Thyroid gland (tissue), 4 donors: ENCODE results near the gene PSME4. TPM values are rescaled to one million over a fixed set of nuclear protein-coding genes. Genes with fewer than 3 reads are reported as not detected.
"Not testable (repeated sequence)": the region's sequence is repeated elsewhere in the genome, so short reads cannot be mapped to it uniquely, and the experiment has no call there.

Source experiments
- DNase-seq, 2 donors: peaks; one replicate each; pipeline ENCODE4 v3.0.0-alpha.2; 2019
- H3K27ac ChIP-seq, 3 donors: fragments of 200-600 bp; sonication (generic); 1 replicate in 2 of 3; 2 replicates in 1 of 3; pipeline ENCODE4 v1.5.1; 2016 to 2019; ENCODE audit warnings: mild to moderate bottlenecking in 1 of 3, moderate library complexity in 1 of 3
- H3K27me3 ChIP-seq: fragments of 200-600 bp; sonication (generic); one replicate; pipeline ENCODE4 v1.5.1; 2019
- H3K36me3 ChIP-seq, 2 donors: fragments of 200-600 bp; sonication (generic); one replicate each; pipeline ENCODE4 v1.5.1; 2016 to 2019
- H3K4me1 ChIP-seq, 2 donors: fragments of 200-600 bp; sonication (generic); one replicate each; pipeline ENCODE4 v1.5.1; 2017 to 2019
- H3K4me3 ChIP-seq, 3 donors: fragments of 200-600 bp; sonication (generic); replicated peaks in 1 of 3; 1 replicate in 2 of 3; 2 replicates in 1 of 3; pipeline ENCODE4 v1.5.1; 2016; ENCODE audit warnings: mild to moderate bottlenecking in 1 of 3
- H3K9me3 ChIP-seq: fragments of 200-600 bp; sonication (generic); one replicate; pipeline ENCODE4 v1.5.1; 2017
- POLR2A ChIP-seq, 2 donors: fragments of 450-650 bp; IDR thresholded peaks; one replicate each; pipeline ENCODE4 v1.6.1; 2017; ENCODE audit warnings: antibody characterized with exemption in 2 of 2, mild to moderate bottlenecking in 2 of 2, moderate library complexity in 1 of 2
- WGBS, 2 donors: methylation state at CpG; one replicate each; pipeline ENCODE4 v1.1.5; 2017; 5-methylcytosine and 5-hydroxymethylcytosine counted together
- intact Hi-C: fragments of 100-400 bp; cut with DNase I; formaldehyde crosslinking; loops from one replicate; pipeline ENCODE4 v1.15.1; 2023
- total RNA-seq, 4 donors: library from RNA; depleted of rRNA; stranded (reverse); fragments of >200 nt; gene quantifications; one replicate each; pipeline ENCODE4 v1.2.3, GENCODE V29; 2016
- TF ChIP-seq, protein P1 (sequence below), 6 experiments: fragments of 200-600 bp in 3 of 6; fragments of 450-650 bp in 3 of 6; sonication (generic) in 3 of 6; IDR thresholded peaks; one replicate each; pipeline ENCODE4 v1.5.1; 2016 to 2019; ENCODE audit warnings: antibody characterized with exemption in 6 of 6, mild to moderate bottlenecking in 2 of 6, inconsistent platforms in 1 of 6, moderate library complexity in 1 of 6

The PSME4 gene
- total RNA-seq, 4 donors from 2014 or later, result 64.3 to 131 (median 84.4) TPM

DNA sequence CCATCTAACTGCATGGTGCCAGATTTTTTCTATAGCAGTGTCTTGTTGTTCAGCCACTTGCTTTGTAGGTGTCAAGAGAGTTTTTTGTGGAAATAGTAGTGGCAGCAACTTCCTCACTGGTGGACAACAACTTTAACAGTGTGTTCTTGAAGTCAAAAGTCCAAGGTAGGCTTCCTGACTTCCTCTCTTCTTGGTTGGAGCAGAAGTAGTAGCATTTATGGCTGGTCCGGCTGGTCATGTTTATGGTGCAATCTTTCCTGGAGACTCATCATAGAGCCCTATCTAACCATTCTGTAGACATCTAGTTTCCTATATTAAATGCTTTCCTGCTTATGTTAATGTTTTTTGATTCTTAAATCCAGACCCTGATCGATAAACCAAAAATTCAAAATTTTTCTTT, 122.7 kb downstream of the PSME4 start:
- Histone ChIP-seq H3K36me3 (no peaks in the 10 kb centered on the region), H3K27ac (no peak overlapping the region), H3K27me3 (no peaks in the 10 kb centered on the region), H3K9me3 (no peaks in the 10 kb centered on the region), H3K4me3 (no peak overlapping the region), H3K4me1 (no peaks in the 10 kb centered on the region)
- DNase-seq, result no peak
- whole genome bisulfite sequencing, 2 donors, result 95 to 99% methylated on average over 2 of the region's 2 CpGs
- TF ChIP-seq POLR2A (IDR thresholded peaks at IDR 0.05), result no peak
- TF ChIP-seq, protein P1, sequence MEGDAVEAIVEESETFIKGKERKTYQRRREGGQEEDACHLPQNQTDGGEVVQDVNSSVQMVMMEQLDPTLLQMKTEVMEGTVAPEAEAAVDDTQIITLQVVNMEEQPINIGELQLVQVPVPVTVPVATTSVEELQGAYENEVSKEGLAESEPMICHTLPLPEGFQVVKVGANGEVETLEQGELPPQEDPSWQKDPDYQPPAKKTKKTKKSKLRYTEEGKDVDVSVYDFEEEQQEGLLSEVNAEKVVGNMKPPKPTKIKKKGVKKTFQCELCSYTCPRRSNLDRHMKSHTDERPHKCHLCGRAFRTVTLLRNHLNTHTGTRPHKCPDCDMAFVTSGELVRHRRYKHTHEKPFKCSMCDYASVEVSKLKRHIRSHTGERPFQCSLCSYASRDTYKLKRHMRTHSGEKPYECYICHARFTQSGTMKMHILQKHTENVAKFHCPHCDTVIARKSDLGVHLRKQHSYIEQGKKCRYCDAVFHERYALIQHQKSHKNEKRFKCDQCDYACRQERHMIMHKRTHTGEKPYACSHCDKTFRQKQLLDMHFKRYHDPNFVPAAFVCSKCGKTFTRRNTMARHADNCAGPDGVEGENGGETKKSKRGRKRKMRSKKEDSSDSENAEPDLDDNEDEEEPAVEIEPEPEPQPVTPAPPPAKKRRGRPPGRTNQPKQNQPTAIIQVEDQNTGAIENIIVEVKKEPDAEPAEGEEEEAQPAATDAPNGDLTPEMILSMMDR (IDR thresholded peaks at IDR 0.05), result no peak
- intact Hi-C loops, result no loop called here

DNA sequence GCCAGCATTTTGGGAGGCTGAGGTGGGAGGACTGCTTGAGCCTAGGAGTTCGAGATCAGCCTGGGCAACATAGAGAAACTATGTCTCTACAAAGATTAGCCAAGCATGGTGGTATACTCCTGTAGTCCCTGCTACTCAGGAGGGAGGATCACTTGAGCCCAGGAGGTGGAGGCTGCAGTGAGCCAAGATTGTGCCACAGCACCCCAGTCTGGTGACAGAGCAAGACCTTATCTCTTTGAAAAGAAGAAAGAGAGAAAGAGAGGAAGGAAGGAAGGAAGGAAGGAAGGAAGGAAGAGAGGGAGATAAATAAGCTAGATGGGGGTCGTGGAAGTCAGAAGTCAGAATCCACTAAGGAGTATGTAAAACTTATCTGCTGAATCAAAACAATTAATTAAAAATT, 127.2 kb downstream of the PSME4 start:
- no peaks in the 10 kb centered on the region for H3K27me3 ChIP-seq
- no peak overlapping the region for H3K27ac ChIP-seq
- no peaks in the 10 kb centered on the region for H3K36me3 ChIP-seq
- TF ChIP-seq, protein P1 (IDR thresholded peaks at IDR 0.05), result no peak
- TF ChIP-seq POLR2A (IDR thresholded peaks at IDR 0.05), result no peak
- DNase-seq, result no peak
- intact Hi-C loops, result no loop called here
- no peaks in the 10 kb centered on the region for H3K4me1 ChIP-seq
- no peaks in the 10 kb centered on the region for H3K9me3 ChIP-seq
- no peak overlapping the region for H3K4me3 ChIP-seq
- 61 to 78% methylated on average over 2 of the region's 2 CpGs for WGBS, 2 donors

GRCh38 chr2:53842891-53843290, 127.9 kb downstream of the PSME4 start:
- Histone ChIP-seq H3K4me1 (no peaks in the 10 kb centered on the region), H3K27me3 (no peaks in the 10 kb centered on the region), H3K9me3 (no peaks in the 10 kb centered on the region), H3K27ac (no peak overlapping the region), H3K4me3 (no peak overlapping the region), H3K36me3 (no peaks in the 10 kb centered on the region)
- TF ChIP-seq, protein P1 (IDR thresholded peaks at IDR 0.05), result no peak
- TF ChIP-seq POLR2A (IDR thresholded peaks at IDR 0.05), result no peak
- intact Hi-C loops, result no loop called here
- WGBS, 2 donors, result 84 to 85% methylated on average over 3 of the region's 3 CpGs
- DNase-seq, result no peak

DNA sequence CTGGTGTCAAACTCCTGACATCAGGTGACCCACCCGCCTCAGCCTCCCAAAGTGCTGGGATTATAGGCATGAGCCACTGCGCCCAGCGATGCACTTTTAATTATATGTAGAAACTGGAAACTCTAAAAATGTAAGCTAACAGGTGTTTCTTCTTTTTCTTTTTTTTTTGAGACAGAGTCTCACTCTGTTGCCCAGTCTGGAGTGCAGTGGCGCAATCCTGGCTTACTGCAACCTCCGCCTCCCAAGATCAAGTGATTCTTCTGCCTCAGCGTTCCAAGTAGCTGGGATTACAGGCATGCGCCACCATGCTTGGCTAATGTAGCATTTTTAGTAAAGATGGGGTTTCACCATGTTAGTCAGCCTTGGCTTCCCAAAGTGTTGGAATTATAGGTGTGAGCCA, 129.1 kb downstream of the PSME4 start:
- H3K27me3 ChIP-seq, DNase-seq, intact Hi-C loops, H3K9me3 ChIP-seq, H3K4me1 ChIP-seq, H3K36me3 ChIP-seq, H3K4me3 ChIP-seq, H3K27ac ChIP-seq: not testable (repeated sequence)
- 91 to 94% methylated on average over 7 of the region's 7 CpGs for WGBS, 2 donors

DNA sequence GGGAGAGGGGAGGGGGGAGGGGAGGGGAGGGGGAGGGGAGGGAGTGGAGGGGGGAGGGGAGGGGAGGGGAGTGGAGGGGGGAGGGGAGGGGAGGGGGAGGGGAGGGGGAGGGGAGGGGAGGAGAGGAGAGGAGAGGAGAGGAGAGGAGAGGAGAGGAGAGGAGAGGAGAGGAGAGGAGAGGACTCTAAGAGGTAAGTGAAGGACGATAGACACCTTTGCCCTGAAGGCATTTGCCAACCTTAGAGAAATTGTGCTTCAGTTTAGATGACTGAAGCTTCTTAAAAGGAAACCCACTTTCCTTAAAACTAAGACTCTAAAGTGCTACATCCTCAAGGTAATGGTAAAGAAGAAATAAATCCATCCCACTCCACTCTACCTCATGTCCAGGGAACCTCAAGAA, 130.2 kb downstream of the PSME4 start:
- intact Hi-C loops, result no loop called here
- Histone ChIP-seq H3K4me1 (no peaks in the 10 kb centered on the region), H3K9me3 (no peaks in the 10 kb centered on the region), H3K27ac (no peak overlapping the region), H3K4me3 (no peak overlapping the region), H3K27me3 (no peaks in the 10 kb centered on the region), H3K36me3 (no peaks in the 10 kb centered on the region)
- 66 to 78% methylated on average over 1 of the region's 1 CpG for WGBS, 2 donors
- no peak for DNase-seq
- no peak for TF ChIP-seq POLR2A (IDR thresholded peaks at IDR 0.05)
- TF ChIP-seq, protein P1 (IDR thresholded peaks at IDR 0.05), result no peak

- H3K27ac ChIP-seq, H3K4me3 ChIP-seq, H3K9me3 ChIP-seq, DNase-seq, intact Hi-C loops, H3K27me3 ChIP-seq, H3K4me1 ChIP-seq, H3K36me3 ChIP-seq: not testable (repeated sequence)
- WGBS, 2 donors, result 85 to 89% methylated on average over 4 of the region's 4 CpGs
Observed at GRCh38 chr2:53829980-53830290, 140.9 kb downstream of the PSME4 start.
